GM12874 (cell line): ENCODE measurements around the gene CELSR1.

Experiments used
- TF ChIP-seq, protein P1 (sequence below): IDR thresholded peaks from 2 replicates; pipeline ENCODE4 v1.5.1; 2011; ENCODE audit warnings: low read depth, mild to moderate bottlenecking, control low read depth, low read length, moderate library complexity; ENCODE audit not compliant: insufficient read depth

Gene CELSR1

DNA sequence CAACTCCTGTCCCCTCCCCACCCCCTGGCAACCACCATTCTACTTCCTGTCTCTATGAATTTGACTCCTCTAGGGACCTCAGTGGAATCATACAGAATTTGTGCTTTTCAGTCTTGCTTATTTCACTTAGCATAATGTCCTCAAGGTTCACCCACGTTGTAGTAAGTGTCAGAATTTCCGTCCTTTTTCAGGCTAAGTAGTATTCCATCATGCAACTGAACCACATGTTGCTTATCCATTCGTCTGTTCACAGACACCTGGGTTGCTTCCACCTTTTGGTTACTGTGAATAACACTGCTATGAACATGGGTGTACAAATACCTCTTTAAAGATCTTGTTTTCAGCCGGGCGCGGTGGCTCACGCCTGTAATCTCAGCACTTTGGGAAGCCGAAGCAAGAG is 16.5 kb downstream of the CELSR1 start:
- TF ChIP-seq, protein P1, sequence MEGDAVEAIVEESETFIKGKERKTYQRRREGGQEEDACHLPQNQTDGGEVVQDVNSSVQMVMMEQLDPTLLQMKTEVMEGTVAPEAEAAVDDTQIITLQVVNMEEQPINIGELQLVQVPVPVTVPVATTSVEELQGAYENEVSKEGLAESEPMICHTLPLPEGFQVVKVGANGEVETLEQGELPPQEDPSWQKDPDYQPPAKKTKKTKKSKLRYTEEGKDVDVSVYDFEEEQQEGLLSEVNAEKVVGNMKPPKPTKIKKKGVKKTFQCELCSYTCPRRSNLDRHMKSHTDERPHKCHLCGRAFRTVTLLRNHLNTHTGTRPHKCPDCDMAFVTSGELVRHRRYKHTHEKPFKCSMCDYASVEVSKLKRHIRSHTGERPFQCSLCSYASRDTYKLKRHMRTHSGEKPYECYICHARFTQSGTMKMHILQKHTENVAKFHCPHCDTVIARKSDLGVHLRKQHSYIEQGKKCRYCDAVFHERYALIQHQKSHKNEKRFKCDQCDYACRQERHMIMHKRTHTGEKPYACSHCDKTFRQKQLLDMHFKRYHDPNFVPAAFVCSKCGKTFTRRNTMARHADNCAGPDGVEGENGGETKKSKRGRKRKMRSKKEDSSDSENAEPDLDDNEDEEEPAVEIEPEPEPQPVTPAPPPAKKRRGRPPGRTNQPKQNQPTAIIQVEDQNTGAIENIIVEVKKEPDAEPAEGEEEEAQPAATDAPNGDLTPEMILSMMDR, result no peak

DNA sequence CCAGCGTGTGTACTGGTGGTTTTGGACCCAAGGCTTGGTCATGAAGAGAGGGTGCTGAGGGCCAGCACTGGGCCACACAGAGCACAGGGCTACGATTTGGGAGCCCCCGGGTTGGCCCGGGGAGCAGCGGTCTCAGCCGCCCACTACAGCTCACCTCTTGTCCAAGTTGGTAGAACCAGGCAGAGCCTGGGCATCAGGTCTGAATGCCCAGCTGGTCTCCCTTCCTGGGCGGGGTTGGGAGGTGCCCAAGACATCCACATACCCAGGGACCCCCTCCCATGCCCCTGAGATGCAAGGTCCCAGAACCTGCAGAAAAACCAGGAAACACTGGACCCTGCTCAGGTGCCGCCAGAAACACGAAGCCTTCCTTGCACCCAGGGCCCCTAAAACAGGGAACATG is 18.0 kb downstream of the CELSR1 start:
- TF ChIP-seq, protein P1, result no peak

DNA sequence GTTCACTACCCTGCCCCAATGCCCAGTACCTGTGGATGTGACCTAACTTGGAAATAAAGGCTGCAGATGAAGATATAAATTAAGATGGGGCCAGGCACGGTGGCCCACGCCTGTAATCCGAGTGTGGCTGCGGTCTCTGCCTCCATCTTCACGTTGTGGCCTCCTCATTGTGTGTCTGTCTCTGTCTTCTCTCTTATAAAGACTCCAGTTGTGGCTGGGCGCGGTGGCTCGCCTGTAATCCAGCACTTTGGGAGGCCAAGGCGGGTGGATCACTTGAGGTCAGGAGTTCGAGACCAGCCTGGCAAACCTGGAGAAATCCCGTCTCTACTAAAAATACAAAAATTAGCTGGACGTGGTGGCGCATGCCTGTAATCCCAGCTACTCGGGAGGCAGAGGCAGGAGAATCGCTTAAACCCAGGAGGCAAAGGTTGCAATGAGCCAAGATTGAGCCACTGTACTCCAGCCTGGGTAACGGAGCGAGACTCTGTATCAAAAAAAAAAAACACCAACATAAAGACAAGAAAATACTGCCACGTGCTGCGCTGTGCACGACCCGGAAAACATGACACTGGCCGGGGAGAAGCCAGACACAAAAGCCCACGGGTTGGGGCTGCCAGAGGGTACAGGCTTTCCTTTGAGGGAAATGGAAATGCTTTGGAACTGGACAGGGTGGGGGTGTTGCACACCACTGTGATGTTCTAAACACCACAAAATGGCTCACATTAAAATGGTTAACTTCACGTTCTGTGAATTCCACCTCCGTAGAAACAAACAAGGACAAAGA is 18.7 kb downstream of the CELSR1 start:
- TF ChIP-seq, protein P1, result no peak

DNA sequence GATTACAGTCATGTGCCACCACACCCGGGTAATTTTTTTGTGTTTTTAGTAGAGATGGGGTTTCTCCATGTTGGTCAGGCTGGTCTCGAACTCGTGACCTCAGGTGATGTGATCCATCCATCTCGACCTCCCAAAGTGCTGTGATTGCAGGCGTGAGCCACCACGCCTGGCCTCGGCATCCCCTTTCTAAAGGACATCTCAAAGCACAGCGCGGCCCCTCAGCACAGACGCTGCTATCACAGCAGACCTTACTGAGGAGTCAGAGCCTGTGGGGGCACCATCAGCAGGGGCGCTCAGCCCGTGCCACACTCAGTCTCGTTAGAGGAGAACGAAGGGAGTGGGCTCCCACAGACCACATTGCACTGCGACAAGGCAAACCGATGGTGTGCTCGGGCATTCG is 19.4 kb downstream of the CELSR1 start:
- TF ChIP-seq, protein P1, result no peak

DNA sequence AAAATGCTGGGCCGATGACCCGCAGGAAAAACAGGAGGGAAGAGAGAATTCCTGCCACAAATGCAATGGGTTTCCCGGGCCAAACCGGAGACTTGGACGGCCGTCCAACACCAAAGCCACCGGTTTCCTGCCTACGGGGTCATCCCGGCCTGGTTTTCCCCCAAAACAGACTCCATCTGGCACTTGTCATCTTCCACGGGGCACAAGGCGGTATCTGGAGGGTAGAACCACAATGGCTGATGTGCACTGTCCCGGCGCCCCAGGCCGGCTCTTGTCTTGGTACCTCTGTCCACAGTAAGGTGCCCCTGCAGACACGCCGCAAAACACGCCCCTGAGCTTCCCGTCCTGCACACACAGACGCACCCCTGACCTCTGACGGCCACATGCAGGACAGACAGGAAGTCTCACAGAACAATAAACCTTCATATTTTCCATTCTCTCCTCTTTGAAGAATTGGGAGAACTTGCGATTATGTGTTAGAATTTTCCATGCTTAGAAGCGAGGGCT is 20.1 kb downstream of the CELSR1 start:
- TF ChIP-seq, protein P1, result no peak

DNA sequence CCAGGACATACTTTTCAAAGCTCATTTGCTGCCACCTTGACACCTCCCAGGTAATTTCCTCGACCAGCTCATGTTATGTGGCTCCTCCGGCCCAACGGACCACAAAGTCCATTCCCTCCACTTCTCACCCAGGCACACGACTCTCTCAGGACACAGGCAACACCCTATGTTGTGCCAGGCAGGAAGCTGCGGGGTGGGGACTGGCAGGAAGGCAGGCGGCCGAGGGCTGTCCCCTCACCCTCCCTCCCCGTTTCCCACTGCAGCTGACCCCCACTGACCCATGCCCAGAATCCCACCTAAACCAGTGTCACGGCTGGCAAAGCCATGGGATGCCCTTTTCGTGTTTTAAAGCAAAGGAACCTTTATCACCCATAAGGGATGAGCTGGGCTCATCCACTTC is 20.8 kb downstream of the CELSR1 start:
- TF ChIP-seq, protein P1, result no peak

DNA sequence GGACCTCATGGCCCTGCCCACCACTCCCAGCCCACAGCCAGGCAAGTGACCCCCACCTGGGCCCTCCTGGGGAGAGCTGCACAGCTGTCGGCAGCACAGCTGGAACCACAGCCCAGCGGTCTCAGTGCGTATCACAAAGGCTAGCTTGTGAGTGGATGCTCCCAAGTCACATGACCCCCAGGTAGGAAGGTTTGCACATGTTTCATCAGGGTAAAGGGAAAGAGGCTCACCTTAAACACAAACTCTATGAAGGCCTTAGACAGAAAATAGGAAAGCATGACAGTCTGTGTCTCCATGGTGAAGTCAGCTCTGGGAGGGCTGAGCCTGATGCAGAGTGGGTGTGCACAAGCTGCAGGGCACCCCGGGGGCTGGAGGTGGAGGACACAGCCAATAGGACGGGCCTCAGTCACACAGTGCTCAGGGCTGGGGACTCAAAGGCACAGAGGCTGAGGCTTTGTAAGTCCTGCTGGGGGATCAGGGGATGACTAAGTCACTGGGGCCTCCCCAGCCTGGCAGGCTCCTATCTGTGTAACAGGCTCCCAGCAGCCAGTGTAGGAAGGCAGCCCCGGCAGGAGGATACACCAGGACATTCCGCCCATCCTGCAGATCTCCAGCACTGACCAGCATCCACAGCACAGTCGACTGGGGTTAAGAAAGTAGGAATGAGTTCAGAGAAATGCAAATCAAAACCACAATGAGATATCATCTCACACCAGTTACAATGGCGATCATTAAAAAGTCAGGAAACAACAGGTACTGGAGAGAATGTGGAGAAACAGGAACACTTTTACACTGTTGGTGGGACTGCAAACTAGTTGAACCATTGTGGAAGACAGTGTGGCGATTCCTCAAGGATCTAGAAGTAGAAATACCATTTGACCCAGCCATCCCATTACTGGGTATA is 22.0 kb downstream of the CELSR1 start:
- TF ChIP-seq, protein P1, result no peak
